ENCODE results near the gene PDZK1IP1. TPM values are rescaled to one million over a fixed set of nuclear protein-coding genes. Genes with fewer than 3 reads are reported as not detected.

The PDZK1IP1 gene
- total and polyA plus RNA-seq, 2 donors (not counting 3 experiments of a cell fraction or from before 2014, with no cell fraction given), result 0.52 TPM; not detected in 1

GRCh38 chr1:47229886-47230691, 40.3 kb upstream of the PDZK1IP1 start:
- H4K20me1 ChIP-seq (replicated peaks; ENCODE audit: control insufficient read depth, extremely low read depth, insufficient read depth, low read length), result no peaks in the 10 kb centered on the region
- H3K27ac ChIP-seq (ENCODE audit: insufficient read depth, low read depth, low read length), result peak overlapping the region; percentile 82
- peaks cover 60% of the 10 kb centered on the region for H3K79me2 ChIP-seq (ENCODE audit: control insufficient read depth, insufficient read depth, low read length)
- BruUV-seq (replicated peaks), result no TSS peak
- ChIA-PET POLR2A (interaction anchor here (0.6 to 3.0 kb wide), 3 partner anchors 17 to 142 kb away, joined by 5 to 25 read pairs (median 5); no protein-coding TSS in a partner anchor), CTCF (interaction anchor here (1.0 to 7.0 kb wide), 7 partner anchors 18 to 51 kb away, joined by 3 to 76 read pairs (median 34); no protein-coding TSS in a partner anchor)
- H3K27me3 ChIP-seq (ENCODE audit: control insufficient read depth in 2 of 2, insufficient read depth in 2 of 2, low read length in 2 of 2), result no peaks in the 10 kb centered on the region
- intact Hi-C loops (cut with micrococcal nuclease) (loop anchor here (1.0 to 2.0 kb wide), 3 partner anchors 18 to 84 kb away; partner anchors contain the start of gene STIL), dilution Hi-C loops (cut with MboI; ENCODE audit: extremely low pct_ligation_motif_present, low sequenced_read_pairs) (no loop called here)
- H3K9ac ChIP-seq (replicated peaks; ENCODE audit: extremely low read depth, insufficient read depth, low read length), result peak overlapping the region; percentile 94
- H2AFZ ChIP-seq (ENCODE audit: low read depth, low read length), result no peak overlapping the region
- H3K4me3 ChIP-seq (replicated peaks in 1 of 3; ENCODE audit: insufficient read depth in 1 of 3, low read depth in 1 of 3, low read length in 3 of 3), result peak overlapping the region; percentile 62 to 94 (median 93)
- no peaks in the 10 kb centered on the region for H3K9me3 ChIP-seq (replicated peaks; ENCODE audit: control insufficient read depth, insufficient read depth, low read length)
- peak overlapping the region; percentile 97 for H3K4me2 ChIP-seq (ENCODE audit: insufficient read depth, low read length)
- TF ChIP-seq GATA2 (IDR thresholded peaks at IDR 0.05; ENCODE audit: insufficient read depth, insufficient read length, low read depth, low read length) (no peak), CTCF (IDR thresholded peaks at IDR 0.05; ENCODE audit: extremely low read depth in 1 of 2, insufficient read depth in 1 of 2, low read depth in 1 of 2, low read length in 2 of 2) (no peak), MYC (IDR thresholded peaks at IDR 0.05; ENCODE audit: low read depth, low read length) (no peak), FOS (IDR thresholded peaks at IDR 0.05; ENCODE audit: borderline replicate concordance, insufficient read depth, low read length) (no peak), EZH2 (IDR thresholded peaks at IDR 0.05; ENCODE audit: borderline replicate concordance, low read depth, low read length, severe bottlenecking) (no peak), MAX (IDR thresholded peaks at IDR 0.05; ENCODE audit: insufficient read depth, insufficient read length) (no peak), POLR2A (IDR thresholded peaks at IDR 0.05; ENCODE audit: low read depth, low read length) (no peak), POLR2AphosphoS5 (IDR thresholded peaks at IDR 0.05; ENCODE audit: insufficient read depth, low read depth, low read length) (no peak), JUN (IDR thresholded peaks at IDR 0.05; ENCODE audit: borderline replicate concordance, insufficient read depth, insufficient read length, low read depth) (no peak)
- FAIRE-seq (peak; percentile 21), DNase-seq (ENCODE audit: low read depth, low spot score) (peak; percentile 46)
- peaks cover 48% of the 10 kb centered on the region for H3K4me1 ChIP-seq (ENCODE audit: control insufficient read depth, extremely low read depth, insufficient read depth, low read length)
- no peaks in the 10 kb centered on the region for H3K36me3 ChIP-seq (ENCODE audit: control insufficient read depth in 2 of 2, extremely low read depth in 1 of 2, insufficient read depth in 2 of 2, low read length in 2 of 2)
- H3K9me1 ChIP-seq (replicated peaks; ENCODE audit: control insufficient read depth, extremely low read depth, insufficient read depth, low read length), result no peaks in the 10 kb centered on the region
